Muscle layer of duodenum (tissue), 2 donors: ENCODE data around the gene CHRNA4.
"Not testable (repeated sequence)": the region's sequence is repeated elsewhere in the genome, so short reads cannot be mapped to it uniquely, and the experiment has no call there.

Source experiments
- H3K27ac ChIP-seq: one replicate; pipeline ENCODE4 v1.7.0; 2013; ENCODE audit warnings: mild to moderate bottlenecking, low read length
- H3K27me3 ChIP-seq: one replicate; pipeline ENCODE4 v1.7.0; 2013; ENCODE audit warnings: low read depth, mild to moderate bottlenecking, control low read depth, low read length
- H3K36me3 ChIP-seq, 2 donors: one replicate each; pipeline ENCODE4 v1.7.0; 2013; ENCODE audit warnings: low read length in 2 of 2, control low read depth in 1 of 2, mild to moderate bottlenecking in 1 of 2; ENCODE audit not compliant: insufficient read depth in 2 of 2, control insufficient read depth in 1 of 2
- H3K4me1 ChIP-seq, 2 donors: one replicate each; pipeline ENCODE4 v1.7.0; 2013; ENCODE audit warnings: low read length in 2 of 2, mild to moderate bottlenecking in 2 of 2, control low read depth in 1 of 2, moderate library complexity in 1 of 2; ENCODE audit not compliant: insufficient read depth in 2 of 2, control insufficient read depth in 1 of 2
- H3K4me3 ChIP-seq, 2 donors: one replicate each; pipeline ENCODE4 v1.7.0; 2013; ENCODE audit warnings: low read length in 2 of 2, low read depth in 1 of 2, mild to moderate bottlenecking in 1 of 2
- H3K9me3 ChIP-seq, 2 donors: one replicate each; pipeline ENCODE4 v1.7.0; 2013; ENCODE audit warnings: low read length in 2 of 2, control low read depth in 1 of 2, mild to moderate bottlenecking in 1 of 2; ENCODE audit not compliant: control insufficient read depth in 1 of 2
- donor health status: healthy.

Gene CHRNA4

DNA sequence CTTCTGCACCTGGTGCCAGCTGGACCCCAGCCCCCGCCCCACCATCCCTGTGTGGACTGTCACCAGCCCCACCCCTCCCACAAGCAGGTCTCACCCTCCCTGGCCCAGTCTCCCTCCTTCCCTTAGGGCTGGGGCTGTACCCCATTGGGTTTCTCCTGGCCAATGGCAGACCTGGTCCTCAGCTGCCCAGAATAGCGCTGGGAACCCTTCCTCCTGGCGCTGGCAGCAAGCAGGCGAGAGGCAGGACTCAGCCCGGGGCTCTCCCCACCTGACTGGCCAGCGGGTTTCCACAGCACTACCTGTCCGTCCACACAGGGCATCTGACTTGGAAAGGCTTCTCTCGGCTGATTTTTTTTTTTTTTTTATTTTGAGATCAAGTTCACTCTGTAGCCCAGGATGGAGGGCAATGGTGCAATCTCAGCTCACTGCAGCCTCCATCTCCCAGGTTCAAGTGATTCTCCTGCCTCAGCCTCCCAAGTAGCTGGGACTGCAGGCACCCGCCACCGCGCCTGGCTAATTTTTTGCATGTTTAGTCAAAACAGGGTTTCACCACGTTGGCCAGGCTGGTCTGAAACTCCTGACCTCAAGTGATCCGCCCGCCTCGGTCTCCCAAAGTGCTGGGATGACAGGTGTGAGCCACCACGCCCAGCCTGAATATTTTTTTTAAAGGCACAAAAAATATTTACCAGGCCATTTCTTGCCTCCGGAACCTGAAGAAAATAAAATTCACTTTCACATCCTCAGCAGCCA, 21.6 kb upstream of the CHRNA4 start:
- no peaks in the 10 kb centered on the region for H3K4me1 ChIP-seq
- peaks cover 8% of the 10 kb centered on the region for H3K27me3 ChIP-seq
- H3K9me3 ChIP-seq = peaks cover 8 to 12% of the 10 kb centered on the region in 2 donors
- H3K27ac ChIP-seq = no peak overlapping the region
- no peak overlapping the region for H3K4me3 ChIP-seq
- no peaks in the 10 kb centered on the region for H3K36me3 ChIP-seq

DNA sequence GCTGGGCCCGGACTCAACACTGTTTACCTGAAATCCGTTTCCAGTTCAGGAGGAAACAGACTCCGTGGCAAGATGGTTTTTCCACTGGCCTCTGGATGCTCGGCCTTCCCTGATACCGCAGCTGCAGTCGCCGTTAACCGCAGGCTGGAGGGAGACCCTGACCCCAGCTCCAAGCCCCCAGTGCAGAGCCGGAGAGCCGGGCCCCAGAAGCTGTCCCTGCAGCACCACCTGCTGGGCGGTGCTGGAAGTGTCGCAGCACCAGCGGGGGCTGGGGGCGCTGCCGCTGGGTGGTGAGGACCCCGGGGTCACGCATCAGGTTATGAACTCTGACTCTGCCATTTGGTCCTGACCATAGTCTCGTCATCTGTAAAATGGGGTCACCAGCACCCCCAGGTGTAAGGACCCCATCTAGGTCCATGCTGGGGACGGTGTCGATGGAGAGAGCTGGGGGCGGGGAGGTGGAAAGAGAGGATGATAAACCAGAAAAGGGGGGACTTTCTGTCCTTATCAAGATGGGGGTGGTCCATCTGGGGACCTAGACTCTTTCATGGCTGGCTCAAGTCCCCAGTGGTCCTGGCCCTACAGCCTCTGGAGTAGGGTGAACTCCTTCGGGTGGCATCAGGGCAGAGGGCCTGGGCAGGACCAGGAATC, 20.8 kb upstream of the CHRNA4 start:
- no peaks in the 10 kb centered on the region for H3K4me1 ChIP-seq
- no peak overlapping the region for H3K4me3 ChIP-seq
- peaks cover 8% of the 10 kb centered on the region for H3K27me3 ChIP-seq
- no peak overlapping the region for H3K27ac ChIP-seq
- H3K9me3 ChIP-seq = peaks cover 8 to 12% of the 10 kb centered on the region in 2 donors
- no peaks in the 10 kb centered on the region for H3K36me3 ChIP-seq

DNA sequence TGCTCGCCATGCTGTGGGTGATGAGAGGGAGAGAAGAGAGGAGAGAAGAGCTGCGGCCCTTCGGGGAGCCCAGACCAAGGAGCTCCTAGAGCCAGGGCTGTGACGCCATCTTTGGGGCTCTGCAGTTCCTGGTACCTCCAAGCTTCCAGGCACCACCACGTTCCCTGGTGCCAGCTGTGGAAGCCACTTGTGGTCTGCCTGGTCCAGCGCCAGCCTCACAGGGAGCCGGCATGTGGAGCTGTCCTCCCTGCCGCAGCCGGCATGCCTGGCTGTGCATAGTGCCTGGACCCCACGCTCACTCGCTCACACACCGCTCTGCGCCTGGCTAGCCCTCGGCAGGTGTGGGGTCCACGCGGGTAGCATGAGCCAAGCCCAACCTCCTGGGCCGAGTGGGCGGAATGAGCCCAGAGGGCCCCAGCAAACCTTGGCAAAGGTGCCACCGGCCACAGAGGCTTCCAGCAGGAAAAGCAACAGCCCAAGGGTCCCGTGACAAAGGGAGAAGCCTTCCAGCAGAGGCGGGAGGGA, 19.3 kb upstream of the CHRNA4 start:
- peaks cover 8% of the 10 kb centered on the region for H3K27me3 ChIP-seq
- no peak overlapping the region for H3K4me3 ChIP-seq
- no peaks in the 10 kb centered on the region for H3K9me3 ChIP-seq

DNA sequence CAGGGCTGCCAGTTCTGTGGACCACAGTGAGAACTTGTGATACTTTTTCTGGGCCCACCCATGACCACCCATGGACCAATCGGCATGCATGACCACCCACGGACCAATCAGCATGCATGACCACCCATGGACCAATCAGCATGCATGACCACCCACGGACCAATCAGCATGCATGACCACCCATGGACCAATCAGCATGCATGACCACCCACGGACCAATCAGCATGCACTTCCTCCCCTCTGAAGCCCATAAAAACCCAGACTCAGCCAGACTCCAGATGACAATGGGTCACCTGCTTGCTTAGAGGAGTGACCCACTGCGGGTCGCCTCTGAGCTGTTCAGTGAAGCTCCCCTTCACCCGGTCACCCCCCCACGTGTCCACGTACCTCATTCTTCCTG, 18.7 kb upstream of the CHRNA4 start:
- H3K27ac ChIP-seq, H3K36me3 ChIP-seq, H3K27me3 ChIP-seq, H3K9me3 ChIP-seq, H3K4me3 ChIP-seq, H3K4me1 ChIP-seq: not testable (repeated sequence)

More for the DNA sequence above, 19.3 kb upstream of the CHRNA4 start:
- no peaks in the 10 kb centered on the region for H3K36me3 ChIP-seq
- H3K4me1 ChIP-seq = peaks cover 0 to 5% of the 10 kb centered on the region in 2 donors
- H3K27ac ChIP-seq = no peak overlapping the region

DNA sequence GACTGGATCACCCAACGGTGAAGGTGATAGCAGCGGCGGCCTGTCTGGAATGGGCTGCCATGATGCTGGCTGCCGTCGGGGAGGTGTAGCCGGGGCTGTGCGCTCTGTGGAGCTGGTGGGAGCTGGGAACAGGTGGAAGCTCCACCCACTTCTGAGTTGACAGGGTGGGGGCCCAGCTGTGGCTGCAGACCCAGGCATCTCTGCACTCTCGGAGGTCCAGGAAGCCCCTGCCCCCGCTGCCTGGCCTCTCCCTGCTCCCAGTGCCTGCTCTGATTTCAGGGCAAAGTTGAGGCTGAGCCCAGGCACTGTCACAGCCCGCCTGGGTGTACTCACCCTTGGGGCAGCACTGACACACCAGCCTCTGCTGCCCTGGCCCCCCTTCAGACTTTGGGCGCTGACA, 18.1 kb upstream of the CHRNA4 start:
- Histone ChIP-seq H3K9me3 (no peaks in the 10 kb centered on the region), H3K4me3 (no peak overlapping the region), H3K27me3 (peaks cover 8% of the 10 kb centered on the region), H3K27ac (no peak overlapping the region), H3K36me3 (no peaks in the 10 kb centered on the region), H3K4me1 (peaks cover 0 to 5% of the 10 kb centered on the region in 2 donors)

DNA sequence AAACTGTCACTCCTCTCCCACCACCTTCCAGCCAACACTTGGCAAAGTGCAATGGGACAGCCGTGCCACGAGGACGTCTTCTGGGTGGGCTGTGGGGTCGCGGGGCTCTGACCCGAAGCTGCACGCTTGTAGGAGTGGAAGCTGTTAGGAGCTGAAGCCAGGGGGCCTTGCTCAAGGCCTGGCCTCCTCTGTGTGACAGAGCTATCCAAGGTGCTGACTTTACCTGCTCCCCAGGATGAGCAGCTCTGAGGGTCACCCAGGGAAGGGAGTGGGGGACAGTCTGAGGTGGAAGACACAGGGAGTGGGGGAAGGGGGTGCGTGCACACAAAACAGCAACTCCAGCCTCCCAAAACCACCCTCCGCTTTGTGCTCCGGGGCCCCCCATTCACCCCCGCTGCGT, 17.5 kb upstream of the CHRNA4 start:
- H3K9me3 ChIP-seq = no peaks in the 10 kb centered on the region
- H3K4me3 ChIP-seq = no peak overlapping the region
- H3K36me3 ChIP-seq = no peaks in the 10 kb centered on the region
- H3K4me1 ChIP-seq = peaks cover 0 to 5% of the 10 kb centered on the region in 2 donors
- no peak overlapping the region for H3K27ac ChIP-seq
- H3K27me3 ChIP-seq = peaks cover 8% of the 10 kb centered on the region

DNA sequence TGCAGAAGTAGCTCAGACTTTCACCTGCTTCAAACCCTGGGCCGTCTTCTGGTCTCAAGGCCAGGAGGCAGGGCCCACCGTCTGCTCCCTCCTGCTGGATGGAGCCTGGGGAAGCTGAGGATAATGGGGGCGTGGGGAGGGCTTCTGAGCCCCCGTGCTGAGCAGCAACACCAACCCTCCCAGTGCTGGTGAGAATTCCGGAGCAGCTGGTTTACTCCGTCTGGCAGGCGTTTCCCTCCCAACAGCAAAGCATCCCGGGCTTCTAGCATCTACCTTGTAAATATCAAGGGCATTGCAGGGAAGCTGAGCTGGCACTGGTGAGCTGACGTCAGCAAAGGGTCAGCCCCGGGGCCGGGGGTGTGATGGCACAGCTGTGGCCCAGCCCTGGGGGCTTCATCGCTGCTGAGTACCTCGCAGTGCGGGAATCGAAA, 16.8 kb upstream of the CHRNA4 start:
- no peak overlapping the region for H3K27ac ChIP-seq
- peaks cover 6% of the 10 kb centered on the region for H3K27me3 ChIP-seq
- no peaks in the 10 kb centered on the region for H3K36me3 ChIP-seq
- no peaks in the 10 kb centered on the region for H3K9me3 ChIP-seq
- peaks cover 0 to 5% of the 10 kb centered on the region in 2 donors for H3K4me1 ChIP-seq
- no peak overlapping the region for H3K4me3 ChIP-seq

DNA sequence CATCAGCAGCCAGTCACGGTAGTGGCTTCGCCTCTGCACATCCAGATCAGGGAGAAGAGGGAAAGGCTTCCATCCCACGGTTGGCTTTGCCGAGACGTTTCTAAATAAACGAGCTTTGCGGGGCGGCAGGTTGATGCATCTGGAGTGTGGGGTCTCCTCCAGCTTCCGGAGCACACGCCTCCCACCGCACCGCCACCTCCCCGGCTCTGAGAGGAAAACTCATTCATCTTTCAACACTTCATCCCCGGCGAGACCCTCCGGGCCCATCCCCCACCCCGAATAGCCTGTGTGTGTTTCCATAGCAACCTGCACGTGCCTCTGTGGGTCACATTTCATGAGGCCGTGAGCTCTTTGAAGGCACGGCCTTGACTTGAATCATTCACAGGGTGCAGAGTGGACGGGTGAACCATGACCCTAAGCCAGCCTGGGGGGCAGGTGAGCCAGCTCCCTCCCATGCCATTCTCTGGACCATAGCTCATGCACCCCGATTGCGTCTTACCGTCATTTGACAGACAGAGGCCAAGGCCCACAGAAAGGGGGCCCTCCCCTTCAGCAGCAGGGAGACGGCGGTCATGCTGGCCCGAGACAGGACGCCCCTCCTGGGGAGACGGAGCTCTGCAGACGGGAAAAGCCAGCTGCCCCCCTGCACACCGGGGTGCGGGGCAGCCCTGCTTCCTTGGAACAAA, 16.2 kb upstream of the CHRNA4 start:
- H3K27ac ChIP-seq = no peak overlapping the region
- no peaks in the 10 kb centered on the region for H3K36me3 ChIP-seq
- H3K27me3 ChIP-seq = peaks cover under 1% of the 10 kb centered on the region
- peaks cover 0 to 5% of the 10 kb centered on the region in 2 donors for H3K4me1 ChIP-seq
- H3K9me3 ChIP-seq = no peaks in the 10 kb centered on the region
- no peak overlapping the region for H3K4me3 ChIP-seq

DNA sequence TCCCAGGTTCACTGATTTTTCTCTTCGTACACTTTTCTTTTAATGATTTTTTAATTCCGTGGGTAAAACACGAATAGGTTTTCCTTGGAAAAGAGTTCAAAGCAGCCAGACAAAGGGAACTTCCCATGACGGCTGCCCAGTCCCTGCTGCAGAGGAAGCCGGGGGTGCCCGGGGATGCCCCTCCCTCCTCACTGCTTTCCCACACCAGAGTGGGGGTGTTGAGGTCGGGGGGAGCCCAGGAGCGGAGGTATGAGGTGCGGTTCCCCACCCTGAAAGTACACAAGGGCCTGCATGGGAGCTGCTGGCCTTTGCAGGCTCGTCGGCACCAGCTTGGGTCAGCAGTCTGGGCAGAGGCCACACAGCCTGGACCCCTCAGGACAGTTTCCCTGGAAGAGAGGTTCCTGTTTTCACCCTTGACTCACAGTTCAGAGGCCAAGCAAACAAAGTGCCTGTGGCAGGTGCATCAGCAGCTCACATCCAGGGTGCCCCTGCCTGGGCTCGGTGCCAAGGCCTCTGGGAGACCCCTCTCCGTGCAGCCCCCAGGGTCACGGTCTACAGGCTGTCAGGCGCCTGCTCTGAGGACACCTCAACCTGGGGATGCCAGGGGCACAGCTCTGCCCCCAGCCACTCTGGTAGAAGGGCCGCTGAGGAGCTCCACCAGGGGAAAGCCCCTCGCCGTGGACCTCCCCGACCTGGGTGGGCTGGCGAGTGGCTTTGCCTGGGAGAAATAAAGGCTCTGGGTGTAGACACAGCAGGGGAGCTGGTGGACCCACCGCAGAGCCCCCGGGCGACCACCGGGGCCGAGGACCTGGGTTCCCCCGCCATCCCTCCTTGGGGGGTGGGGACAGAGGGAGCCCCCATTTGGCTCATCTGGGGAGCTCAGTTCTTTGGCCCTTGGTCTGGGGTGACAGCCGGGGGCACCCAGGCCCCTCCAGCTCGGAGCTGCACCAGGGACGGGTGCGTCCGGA, 15.4 kb upstream of the CHRNA4 start:
- Histone ChIP-seq H3K36me3 (no peaks in the 10 kb centered on the region), H3K27me3 (no peaks in the 10 kb centered on the region), H3K4me3 (no peak overlapping the region), H3K4me1 (peaks cover 0 to 5% of the 10 kb centered on the region in 2 donors), H3K27ac (no peak overlapping the region), H3K9me3 (no peaks in the 10 kb centered on the region)

DNA sequence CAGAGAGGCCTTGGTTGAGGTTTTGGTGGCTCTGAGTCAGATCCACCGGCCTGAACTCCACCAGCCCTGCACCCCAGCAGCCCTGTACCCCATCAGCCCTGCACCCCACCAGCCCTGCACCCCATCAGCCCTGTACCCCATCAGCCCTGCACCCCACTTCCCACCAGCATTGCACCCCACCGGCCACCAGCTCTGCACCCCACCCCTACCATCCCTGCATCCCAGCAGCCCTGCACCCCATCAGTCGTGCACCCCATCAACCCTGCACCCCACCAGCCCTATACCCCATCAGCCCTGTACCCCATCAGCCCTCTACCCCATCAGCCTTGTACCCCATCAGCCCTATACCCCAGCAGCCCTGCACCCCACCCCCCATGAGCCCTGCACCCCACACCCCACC, 14.3 kb upstream of the CHRNA4 start:
- peaks cover 0 to 5% of the 10 kb centered on the region in 2 donors for H3K4me1 ChIP-seq
- H3K36me3 ChIP-seq = no peaks in the 10 kb centered on the region
- H3K4me3 ChIP-seq = no peak overlapping the region
- H3K27ac ChIP-seq = no peak overlapping the region
- no peaks in the 10 kb centered on the region for H3K9me3 ChIP-seq
- no peaks in the 10 kb centered on the region for H3K27me3 ChIP-seq
